GM18505 (cell line): ENCODE data around the gene WNT4.
"Not testable (repeated sequence)": the region's sequence is repeated elsewhere in the genome, so short reads cannot be mapped to it uniquely, and the experiment has no call there.

Experiments
- ATAC-seq: cut with Tn5 transposase; IDR thresholded peaks from one replicate; pipeline ENCODE4 v1.9.1; 2021; ENCODE audit not compliant: unreplicated experiment
- POLR2A ChIP-seq: IDR thresholded peaks from 4 replicates; pipeline ENCODE4 v1.6.1; 2011; ENCODE audit warnings: borderline replicate concordance; ENCODE audit not compliant: insufficient read depth, insufficient read length; ENCODE audit errors: extremely low read depth

Gene WNT4

DNA sequence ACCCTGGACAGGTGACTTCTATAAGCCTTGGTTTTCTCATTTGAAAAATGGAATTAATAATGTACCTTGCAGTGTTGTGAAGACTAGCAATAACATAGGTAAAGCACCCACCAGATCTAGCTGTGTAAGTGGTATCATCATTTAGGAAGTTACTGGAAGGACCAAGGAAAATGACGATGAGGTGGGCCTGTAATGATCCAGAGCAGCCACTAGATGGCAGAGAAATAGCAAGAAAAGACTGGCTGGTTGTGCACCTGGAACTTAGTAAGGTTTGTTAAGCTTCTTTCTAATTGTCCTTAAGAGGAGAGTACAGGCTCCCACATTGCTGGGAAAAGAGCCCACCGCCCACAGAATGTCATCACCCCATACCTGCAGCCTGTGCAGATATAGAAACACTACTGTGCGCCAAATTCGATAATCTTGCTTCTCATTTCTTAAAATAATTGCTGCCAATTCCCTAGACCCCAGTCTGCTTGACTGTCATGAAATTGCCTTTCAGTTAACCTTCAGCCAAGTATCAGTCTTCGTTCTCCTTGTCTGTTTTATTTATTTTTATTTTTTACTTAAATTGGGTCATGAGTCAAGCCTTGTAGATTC is 37.2 kb downstream of the WNT4 start:
- no peak for ATAC-seq
- TF ChIP-seq POLR2A: no peak

GRCh38 chr1:22104865-22105437 is 37.9 kb downstream of the WNT4 start:
- TF ChIP-seq POLR2A: no peak
- ATAC-seq: no peak

DNA sequence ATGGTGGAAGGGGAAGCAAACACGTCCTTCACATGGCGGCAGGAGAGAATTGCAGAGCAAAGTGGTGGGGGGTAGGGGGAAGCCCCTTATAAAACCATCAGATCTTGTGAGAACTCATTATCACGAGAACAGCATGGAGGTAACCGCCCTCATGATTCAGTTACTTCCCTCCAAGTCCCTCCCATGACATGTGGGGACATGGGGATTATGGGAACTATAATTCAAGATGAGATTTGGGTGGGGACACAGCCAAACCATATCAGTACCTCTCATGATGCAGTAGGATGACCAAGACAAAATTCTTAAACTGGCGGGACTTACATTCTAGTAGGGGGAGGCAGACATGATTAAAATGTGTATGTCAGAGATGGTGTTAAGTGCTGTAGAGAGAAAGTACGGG is 38.8 kb downstream of the WNT4 start:
- TF ChIP-seq POLR2A: no peak

DNA sequence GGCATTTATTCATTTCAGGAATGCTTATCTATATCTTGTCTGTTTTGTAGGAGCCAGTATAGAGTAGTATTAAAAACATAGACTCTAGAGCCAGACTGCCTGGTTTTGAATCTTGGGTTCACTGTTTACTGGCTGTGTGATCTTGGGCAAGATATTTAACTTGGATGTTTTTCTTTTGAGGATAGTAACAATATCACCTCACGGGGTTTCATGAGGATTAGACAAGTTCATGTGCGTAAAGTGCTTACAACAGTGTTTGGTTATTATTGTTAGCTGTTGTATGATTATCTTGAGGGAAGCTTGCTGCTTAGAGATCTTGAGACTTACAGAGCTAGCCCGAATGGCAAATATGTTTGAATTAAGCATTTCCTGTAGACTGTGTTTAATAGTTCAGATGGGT is 40.2 kb downstream of the WNT4 start:
- ATAC-seq: no peak
- TF ChIP-seq POLR2A: no peak

More for the DNA sequence above, 38.8 kb downstream of the WNT4 start:
- ATAC-seq: no peak

DNA sequence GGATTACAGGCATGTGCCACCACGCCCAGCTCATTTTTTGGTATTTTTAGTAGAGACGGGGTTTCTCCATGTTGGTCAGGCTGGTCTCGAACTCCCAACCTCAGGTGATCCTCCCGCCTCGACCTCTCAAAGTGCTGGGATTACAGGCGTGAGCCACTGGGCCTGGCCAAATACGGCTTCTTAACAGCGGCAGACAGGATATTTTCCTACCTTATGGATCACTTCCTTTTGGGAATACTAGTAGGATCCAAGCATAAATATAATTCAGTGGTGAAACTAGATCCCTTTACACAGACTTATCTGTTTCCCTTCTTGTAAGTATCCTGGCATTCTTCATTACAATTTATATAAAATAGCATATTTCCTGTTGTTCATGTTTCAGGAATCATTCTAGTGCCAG is 40.9 kb downstream of the WNT4 start:
- ATAC-seq: no peak
- no peak for TF ChIP-seq POLR2A

DNA sequence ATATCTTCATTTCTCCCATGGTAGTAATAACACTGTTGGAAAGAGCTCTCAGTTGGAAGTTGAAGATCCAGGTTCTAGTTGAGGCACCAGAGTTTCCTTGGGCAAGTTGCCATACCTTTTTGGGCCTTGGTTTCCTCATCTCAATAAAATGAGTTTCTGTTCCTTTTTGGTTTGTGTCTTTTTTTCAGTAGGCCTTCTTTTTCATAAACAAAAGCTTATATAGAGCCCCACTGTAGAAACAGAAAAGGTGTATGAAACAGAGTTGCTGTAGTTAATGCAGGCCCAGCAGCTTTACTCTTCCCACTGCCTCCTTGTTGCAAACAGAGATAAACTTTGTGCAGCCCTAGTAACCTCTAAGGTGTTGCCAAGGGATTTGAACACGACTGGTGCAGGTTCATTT is 41.7 kb downstream of the WNT4 start:
- TF ChIP-seq POLR2A: no peak
- no peak for ATAC-seq

- no peak for ATAC-seq
- no peak for TF ChIP-seq POLR2A
Observed at GRCh38 chr1:22100168-22100567, 42.7 kb downstream of the WNT4 start.

DNA sequence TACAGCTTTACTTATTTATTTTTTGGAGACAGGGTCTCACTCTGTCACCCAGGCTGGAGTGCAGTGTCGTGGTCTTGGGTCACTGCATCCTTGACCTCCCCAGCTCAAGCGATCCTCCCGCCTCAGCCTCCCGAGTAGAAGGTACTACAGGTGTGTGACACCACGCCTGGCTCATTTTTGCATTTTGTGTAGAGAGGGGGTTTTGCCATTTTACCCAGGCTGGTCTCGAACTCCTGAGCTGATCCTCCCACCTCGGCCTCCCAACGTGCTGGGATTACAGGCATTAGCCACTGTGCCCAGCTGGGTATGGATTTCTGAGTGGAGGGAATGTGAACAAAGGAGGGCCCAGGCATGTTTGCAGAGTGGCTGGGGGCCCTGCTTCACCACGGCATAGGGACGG is 44.1 kb downstream of the WNT4 start:
- no peak for ATAC-seq
- TF ChIP-seq POLR2A: no peak

DNA sequence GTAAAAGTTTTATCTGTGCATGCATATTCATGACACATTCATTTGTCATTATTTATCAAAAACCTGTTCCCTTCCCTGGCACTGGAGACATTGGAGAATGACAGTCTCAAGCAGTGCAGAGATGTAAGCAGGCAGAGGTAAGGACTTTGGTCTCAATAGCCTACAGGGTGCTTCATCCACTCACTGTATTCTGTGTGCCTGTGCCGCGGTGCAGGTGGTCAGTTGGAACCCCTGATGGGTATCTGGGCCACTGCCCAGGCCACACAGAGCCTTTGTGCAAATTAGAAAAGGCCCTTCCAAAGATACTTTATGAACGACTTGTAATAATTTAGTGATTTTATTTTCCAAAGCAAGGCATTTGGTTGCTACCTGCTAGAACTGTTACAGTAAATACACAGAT is 46.4 kb downstream of the WNT4 start:
- ATAC-seq: no peak
- no peak for TF ChIP-seq POLR2A

DNA sequence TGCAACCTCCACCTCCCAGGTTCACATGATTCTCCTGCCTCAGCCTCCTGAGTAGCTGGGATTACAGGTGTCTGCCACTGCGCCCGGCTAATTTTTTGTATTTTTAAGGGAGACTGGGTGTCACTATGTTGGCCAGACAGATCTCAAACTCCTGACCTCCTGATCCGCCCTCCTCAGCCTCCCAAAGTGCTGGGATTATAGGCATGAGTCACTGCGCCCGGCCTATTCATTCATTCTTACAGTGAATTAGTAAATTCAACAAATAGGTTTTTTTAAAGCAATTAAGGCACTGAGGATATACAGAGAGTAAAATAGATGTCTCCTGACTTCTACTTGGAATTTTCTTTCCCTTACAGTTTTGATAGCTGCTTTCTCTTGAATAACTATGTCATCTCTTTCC is 46.9 kb downstream of the WNT4 start:
- no peak for ATAC-seq
- no peak for TF ChIP-seq POLR2A

GRCh38 chr1:22093513-22093912 is 49.4 kb downstream of the WNT4 start:
- no peak for TF ChIP-seq POLR2A
- ATAC-seq: no peak

DNA sequence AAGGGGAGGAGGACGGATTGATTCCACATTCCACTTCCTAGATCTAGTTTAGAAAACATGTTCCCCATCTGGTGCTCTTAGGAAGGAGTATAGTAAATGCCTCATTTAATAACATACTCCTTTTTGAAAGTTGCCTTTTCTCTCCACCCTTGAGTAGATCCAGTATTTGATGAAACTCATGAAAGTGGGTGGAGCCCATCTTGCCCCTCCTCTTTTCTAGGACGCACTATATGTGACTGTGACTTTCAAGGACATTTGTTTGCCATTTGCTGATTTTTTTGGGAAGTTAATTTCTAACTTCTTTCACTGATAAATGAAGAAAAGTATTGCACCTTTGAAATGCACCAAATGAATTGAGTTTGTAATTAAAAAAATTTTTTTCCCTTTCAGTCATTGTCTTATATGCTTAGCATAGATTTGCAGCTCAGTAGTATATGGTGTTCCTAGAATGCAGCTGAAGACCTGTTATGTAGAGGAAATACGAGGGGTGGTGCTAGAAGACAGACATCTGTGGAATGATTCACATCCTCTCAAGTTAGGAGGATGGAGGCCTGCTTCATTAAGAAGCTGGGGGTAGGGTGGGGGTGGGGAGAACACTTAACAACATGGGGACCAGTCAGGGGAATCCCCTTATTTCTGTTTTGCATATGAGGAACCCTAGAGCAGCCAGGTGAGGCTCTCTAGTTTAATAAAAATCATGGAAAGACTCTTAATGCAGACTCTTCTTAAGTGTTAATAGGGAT is 50.7 kb downstream of the WNT4 start:
- ATAC-seq: not testable (repeated sequence)

- ATAC-seq: no peak
- TF ChIP-seq POLR2A: no peak
Observed at GRCh38 chr1:22090867-22091266, 52.0 kb downstream of the WNT4 start.

DNA sequence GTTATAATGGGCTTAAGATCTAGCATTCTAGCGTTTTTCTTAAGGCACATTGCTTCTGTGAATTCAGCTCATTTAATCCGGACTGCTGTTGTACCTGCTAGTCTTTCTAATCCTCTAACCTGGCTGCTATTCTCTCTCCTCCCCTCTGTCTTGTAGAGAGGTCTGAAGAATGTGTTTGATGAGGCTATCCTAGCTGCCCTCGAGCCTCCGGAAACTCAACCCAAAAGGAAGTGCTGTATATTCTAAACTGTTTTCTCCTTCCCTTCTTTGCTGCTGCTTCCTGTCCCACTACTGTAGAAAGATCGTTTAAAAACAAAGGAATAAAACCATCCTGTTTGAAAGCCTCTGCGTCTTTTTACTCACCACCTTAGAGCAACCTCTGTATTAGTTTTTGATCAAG is 53.1 kb downstream of the WNT4 start:
- no peak for TF ChIP-seq POLR2A
- no peak for ATAC-seq
